CD4-positive, CD25-positive, alpha-beta regulatory T cell (primary cell): ENCODE results near the gene NCAN. TPM values are rescaled to one million over a fixed set of nuclear protein-coding genes. Genes with fewer than 3 reads are reported as not detected.
"Not testable (repeated sequence)": the region's sequence is repeated elsewhere in the genome, so short reads cannot be mapped to it uniquely, and the experiment has no call there.

ENCODE experiments used
- ATAC-seq, 2 donors: fragments of 150-1000 bp; cut with Tn5 transposase; one replicate each; pipeline ENCODE4 v1.10.0; 2021; ENCODE audit warnings: low read depth in 2 of 2, moderate number of reproducible peaks in 2 of 2, moderate library complexity in 1 of 2
- DNase-seq, 3 donors: peaks; one replicate each; pipeline versions ENCODE4 v3.0.0 to v3.0.0-alpha.2; 2012 to 2022; ENCODE audit warnings: mixed read lengths in 1 of 3
- H3K27ac ChIP-seq: one replicate; pipeline ENCODE4 v1.7.0; 2013; ENCODE audit warnings: mild to moderate bottlenecking, low read length; ENCODE audit not compliant: insufficient read depth, poor library complexity, severe bottlenecking
- H3K27me3 ChIP-seq: one replicate; pipeline ENCODE4 v1.7.0; 2013; ENCODE audit warnings: low read length; ENCODE audit not compliant: control insufficient read depth, insufficient read depth
- H3K36me3 ChIP-seq: one replicate; pipeline ENCODE4 v1.7.0; 2013; ENCODE audit warnings: mild to moderate bottlenecking, low read length, moderate library complexity; ENCODE audit not compliant: control insufficient read depth, insufficient read depth
- H3K4me1 ChIP-seq: 2 replicates; pipeline ENCODE4 v1.7.0; 2013; ENCODE audit warnings: mild to moderate bottlenecking, low read length; ENCODE audit not compliant: insufficient read depth, control insufficient read depth, poor library complexity, severe bottlenecking
- H3K4me3 ChIP-seq: one replicate; pipeline ENCODE4 v1.7.0; 2013; ENCODE audit warnings: low read depth, mild to moderate bottlenecking, low read length, moderate library complexity
- H3K9me3 ChIP-seq, 2 experiments: 1 replicate in 1 of 2; 2 replicates in 1 of 2; pipeline ENCODE4 v1.7.0; 2013; ENCODE audit warnings: low read length in 2 of 2, mild to moderate bottlenecking in 1 of 2, moderate library complexity in 1 of 2; ENCODE audit not compliant: control insufficient read depth in 2 of 2
- H3K27ac Mint-ChIP-seq, 3 donors: one replicate each; pipeline ENCODE4 v1.8.0; 2020 to 2022; ENCODE audit warnings: mild to moderate bottlenecking in 3 of 3, mixed read lengths in 3 of 3, moderate library complexity in 2 of 3
- H3K27me3 Mint-ChIP-seq: one replicate; pipeline ENCODE4 v1.8.0; 2022; ENCODE audit warnings: mild to moderate bottlenecking, mixed read lengths
- H3K36me3 Mint-ChIP-seq: one replicate; pipeline ENCODE4 v1.8.0; 2020; ENCODE audit warnings: mixed read lengths
- H3K4me1 Mint-ChIP-seq, 4 donors: one replicate each; pipeline ENCODE4 v1.8.0; 2020 to 2022; ENCODE audit warnings: mixed read lengths in 4 of 4, mild to moderate bottlenecking in 1 of 4
- H3K4me3 Mint-ChIP-seq, 4 donors: one replicate each; pipeline ENCODE4 v1.8.0; 2020 to 2022; ENCODE audit warnings: mild to moderate bottlenecking in 4 of 4, mixed read lengths in 4 of 4, moderate library complexity in 3 of 4
- H3K9me3 Mint-ChIP-seq, 7 donors: one replicate each; pipeline ENCODE4 v1.8.0; 2020 to 2022; ENCODE audit warnings: mixed read lengths in 7 of 7, mild to moderate bottlenecking in 3 of 7, moderate library complexity in 2 of 7
- polyA plus RNA-seq, 4 donors: library from polyadenylated mRNA; unstranded; fragments of 300-500 nt; fragmentation: Illumina TruSeq; gene quantifications; one replicate each; pipeline ENCODE4 v1.2.3, GENCODE V29; 2021
- total RNA-seq: library from RNA; stranded (reverse); gene quantifications from one replicate; pipeline ENCODE4 v1.2.3, GENCODE V29; 2022

The NCAN gene
- total and polyA plus RNA-seq, 5 donors from 2014 or later = not detected

GRCh38 chr19:19170873-19171672 is 40.7 kb upstream of the NCAN start:
- peaks cover 0 to 26% (median 12%) of the 10 kb centered on the region in 4 donors for H3K4me1 Mint-ChIP-seq
- H3K4me3 ChIP-seq = no peak overlapping the region
- no peak overlapping the region for H3K27ac ChIP-seq
- no peaks in the 10 kb centered on the region for H3K9me3 Mint-ChIP-seq
- no peaks in the 10 kb centered on the region for H3K27me3 ChIP-seq
- no peaks in the 10 kb centered on the region for H3K36me3 Mint-ChIP-seq
- ATAC-seq (no peak), DNase-seq (no peak)
- H3K4me1 ChIP-seq = peaks cover 15% of the 10 kb centered on the region
- H3K27ac Mint-ChIP-seq = no peak overlapping the region
- no peaks in the 10 kb centered on the region for H3K9me3 ChIP-seq
- H3K36me3 ChIP-seq = no peaks in the 10 kb centered on the region
- peak overlapping the region; percentile 15 to 79 (median 35) for H3K4me3 Mint-ChIP-seq
- H3K27me3 Mint-ChIP-seq = no peaks in the 10 kb centered on the region

- no peak overlapping the region for H3K27ac Mint-ChIP-seq
- peaks cover 0 to 26% (median 12%) of the 10 kb centered on the region in 4 donors for H3K4me1 Mint-ChIP-seq
- Histone ChIP-seq H3K27me3 (no peaks in the 10 kb centered on the region), H3K36me3 (peaks cover 3% of the 10 kb centered on the region), H3K4me1 (peaks cover 15% of the 10 kb centered on the region), H3K27ac (no peak overlapping the region), H3K4me3 (no peak overlapping the region), H3K9me3 (no peaks in the 10 kb centered on the region)
- H3K9me3 Mint-ChIP-seq = no peaks in the 10 kb centered on the region
- no peaks in the 10 kb centered on the region for H3K27me3 Mint-ChIP-seq
- H3K36me3 Mint-ChIP-seq = no peaks in the 10 kb centered on the region
- ATAC-seq = no peak
- no peak for DNase-seq
- H3K4me3 Mint-ChIP-seq = no peak overlapping the region
Measured at GRCh38 chr19:19171821-19172532, 39.8 kb upstream of the NCAN start.

- not testable (repeated sequence) for H3K27ac Mint-ChIP-seq, ATAC-seq
- peaks cover 0 to 26% (median 12%) of the 10 kb centered on the region in 4 donors for H3K4me1 Mint-ChIP-seq
Measured at GRCh38 chr19:19173243-19173642, 38.5 kb upstream of the NCAN start.

GRCh38 chr19:19176950-19177349 is 34.8 kb upstream of the NCAN start:
- ATAC-seq = no peak
- Histone ChIP-seq H3K27ac (no peak overlapping the region), H3K4me3 (no peak overlapping the region), H3K36me3 (peaks cover 18% of the 10 kb centered on the region), H3K9me3 (no peaks in the 10 kb centered on the region), H3K4me1 (peaks cover 6% of the 10 kb centered on the region), H3K27me3 (no peaks in the 10 kb centered on the region)
- Mint-ChIP-seq H3K9me3 (no peaks in the 10 kb centered on the region), H3K4me3 (no peak overlapping the region), H3K36me3 (peaks cover 9% of the 10 kb centered on the region), H3K27ac (no peak overlapping the region), H3K4me1 (peaks cover 0 to 3% (median 1%) of the 10 kb centered on the region in 4 donors), H3K27me3 (no peaks in the 10 kb centered on the region)
- DNase-seq = no peak

More at GRCh38 chr19:19173243-19173642, 38.5 kb upstream of the NCAN start:
- not testable (repeated sequence) for H3K27me3 ChIP-seq, H3K9me3 Mint-ChIP-seq, H3K4me3 ChIP-seq, H3K9me3 ChIP-seq, H3K27ac ChIP-seq, H3K36me3 ChIP-seq, H3K36me3 Mint-ChIP-seq, H3K4me3 Mint-ChIP-seq, H3K27me3 Mint-ChIP-seq, DNase-seq
- peaks cover 15% of the 10 kb centered on the region for H3K4me1 ChIP-seq

- Mint-ChIP-seq H3K27ac (no peak overlapping the region), H3K4me3 (no peak overlapping the region), H3K4me1 (peaks cover 0 to 6% (median 1%) of the 10 kb centered on the region in 4 donors), H3K9me3 (no peaks in the 10 kb centered on the region), H3K36me3 (peaks cover 12% of the 10 kb centered on the region), H3K27me3 (no peaks in the 10 kb centered on the region)
- Histone ChIP-seq H3K36me3 (peaks cover 24% of the 10 kb centered on the region), H3K27me3 (no peaks in the 10 kb centered on the region), H3K27ac (no peak overlapping the region), H3K4me3 (no peak overlapping the region), H3K4me1 (peaks cover 5% of the 10 kb centered on the region), H3K9me3 (no peaks in the 10 kb centered on the region)
- ATAC-seq (no peak), DNase-seq (no peak)
Measured at GRCh38 chr19:19179548-19180441, 32.0 kb upstream of the NCAN start.

GRCh38 chr19:19181488-19181998 is 30.2 kb upstream of the NCAN start:
- no peaks in the 10 kb centered on the region for H3K27me3 ChIP-seq
- H3K9me3 ChIP-seq = no peaks in the 10 kb centered on the region
- H3K4me1 ChIP-seq = no peaks in the 10 kb centered on the region
- ATAC-seq (no peak), DNase-seq (no peak)
- Mint-ChIP-seq H3K27me3 (no peaks in the 10 kb centered on the region), H3K9me3 (no peaks in the 10 kb centered on the region), H3K36me3 (peaks cover 18% of the 10 kb centered on the region), H3K27ac (peak overlapping the region in 1 of 3 donors; percentile 38), H3K4me1 (peaks cover 0 to 10% (median 7%) of the 10 kb centered on the region in 4 donors), H3K4me3 (no peak overlapping the region)
- H3K4me3 ChIP-seq = no peak overlapping the region
- H3K36me3 ChIP-seq = peaks cover 27% of the 10 kb centered on the region
- H3K27ac ChIP-seq = no peak overlapping the region
